Omental fat pad (tissue), 4 donors: ENCODE results near the gene GAS2. TPM values are rescaled to one million over a fixed set of nuclear protein-coding genes. Genes with fewer than 3 reads are reported as not detected.
A peak's percentile ranks its signal among the peaks of the same experiment; 100 is the strongest.

Source experiments
- ATAC-seq: fragments of 150-250 bp; one replicate; pipeline ENCODE4 v1.9.1; 2016; ENCODE audit warnings: mild to moderate bottlenecking, moderate library complexity; ENCODE audit not compliant: low FRiP score
- DNase-seq: peaks from one replicate; pipeline ENCODE4 v3.0.0-alpha.2; 2019; ENCODE audit warnings: low spot score
- CTCF ChIP-seq, 3 donors: fragments of 450-650 bp; IDR thresholded peaks; one replicate each; pipeline ENCODE4 v1.5.1; 2016 to 2017; ENCODE audit warnings: antibody characterized with exemption in 3 of 3, mild to moderate bottlenecking in 3 of 3, moderate library complexity in 2 of 3
- total RNA-seq, 4 donors: library from RNA; depleted of rRNA; stranded (reverse); fragments of >200 nt; gene quantifications; one replicate each; pipeline ENCODE4 v1.1.0, GENCODE V29; 2016

The GAS2 gene
- total RNA-seq, 4 donors from 2014 or later: 0.63 to 4.9 (median 2.5) TPM

GRCh38 chr11:22657101-22657694 lies 9.2 kb upstream of the GAS2 start:
- TF ChIP-seq CTCF (IDR thresholded peaks at IDR 0.05): no peak
- DNase-seq (no peak), ATAC-seq (no peak)

GRCh38 chr11:22659783-22660182 lies 6.6 kb upstream of the GAS2 start:
- ATAC-seq (no peak), DNase-seq (no peak)
- TF ChIP-seq CTCF (IDR thresholded peaks at IDR 0.05): no peak

- peak; percentile 62 for ATAC-seq
- no peak for TF ChIP-seq CTCF (IDR thresholded peaks at IDR 0.05)
- DNase-seq: no peak
Measured at GRCh38 chr11:22666688-22667439, 453 bp downstream of the GAS2 start.

- ATAC-seq (no peak), DNase-seq (no peak)
- TF ChIP-seq CTCF (IDR thresholded peaks at IDR 0.05): no peak
Measured at GRCh38 chr11:22668005-22668796, 1.8 kb downstream of the GAS2 start.

GRCh38 chr11:22669368-22669767 lies 3.0 kb downstream of the GAS2 start:
- no peak for DNase-seq
- TF ChIP-seq CTCF (IDR thresholded peaks at IDR 0.05): no peak
- ATAC-seq: no peak

GRCh38 chr11:22670830-22671229 lies 4.4 kb downstream of the GAS2 start:
- no peak for TF ChIP-seq CTCF (IDR thresholded peaks at IDR 0.05)
- no peak for ATAC-seq
- no peak for DNase-seq
